Stimulated activated CD4-positive, alpha-beta T cell treated with anti-CD3 and anti-CD28 coated beads, Interleukin-4, amount 100 ng/mL, for 24 hours (primary cell): Measurements from ENCODE around the gene EVC2.
"Not testable (repeated sequence)": the region's sequence is repeated elsewhere in the genome, so short reads cannot be mapped to it uniquely, and the experiment has no call there.

ENCODE experiments used
- DNase-seq: peaks from one replicate; pipeline ENCODE4 v3.0.0-alpha.2; 2020

The EVC2 gene

DNA sequence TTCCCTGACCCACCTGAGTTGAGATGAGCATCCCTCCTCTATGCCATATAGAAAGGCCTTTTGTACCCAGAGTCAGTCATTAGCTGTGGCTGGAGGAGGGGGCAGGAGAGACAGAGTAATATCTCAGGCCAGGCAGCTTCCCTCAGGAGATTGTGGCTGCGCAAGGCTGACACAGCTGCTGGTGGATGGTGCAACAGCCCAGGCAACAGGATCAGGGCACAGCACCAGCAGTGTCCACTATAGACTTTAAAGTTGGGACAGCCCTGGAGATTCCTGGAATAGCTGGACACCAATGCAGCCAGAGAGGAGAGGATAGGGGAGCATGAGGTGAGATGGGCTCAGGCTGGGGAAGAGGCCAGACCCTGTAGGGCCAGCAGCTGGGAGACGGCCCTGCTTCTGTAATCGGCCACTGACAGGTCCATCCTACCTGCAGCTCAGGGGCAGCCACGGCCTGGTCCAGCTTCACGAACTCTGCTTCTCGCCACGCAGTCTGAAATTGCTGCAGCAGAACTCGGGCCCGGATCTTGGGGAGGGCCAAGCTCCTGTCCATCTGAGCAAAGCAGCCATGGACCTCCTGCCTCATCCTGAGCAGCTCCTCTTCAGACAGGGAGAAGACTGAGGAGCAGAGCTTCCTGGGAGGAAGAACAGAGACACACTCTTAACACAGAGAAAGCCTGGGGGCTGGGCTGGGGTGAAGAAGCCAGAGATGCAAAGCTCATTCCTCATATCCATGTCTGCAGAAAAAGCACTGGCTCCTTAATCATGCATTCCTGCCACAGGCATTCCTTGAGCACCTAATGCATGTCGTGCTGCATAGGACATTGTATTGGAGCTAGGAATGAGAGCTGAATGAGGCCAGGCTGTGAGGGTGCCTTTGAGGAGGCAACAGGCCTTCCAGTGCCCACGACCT is 90.1 kb downstream of the EVC2 start:
- DNase-seq = no peak

DNA sequence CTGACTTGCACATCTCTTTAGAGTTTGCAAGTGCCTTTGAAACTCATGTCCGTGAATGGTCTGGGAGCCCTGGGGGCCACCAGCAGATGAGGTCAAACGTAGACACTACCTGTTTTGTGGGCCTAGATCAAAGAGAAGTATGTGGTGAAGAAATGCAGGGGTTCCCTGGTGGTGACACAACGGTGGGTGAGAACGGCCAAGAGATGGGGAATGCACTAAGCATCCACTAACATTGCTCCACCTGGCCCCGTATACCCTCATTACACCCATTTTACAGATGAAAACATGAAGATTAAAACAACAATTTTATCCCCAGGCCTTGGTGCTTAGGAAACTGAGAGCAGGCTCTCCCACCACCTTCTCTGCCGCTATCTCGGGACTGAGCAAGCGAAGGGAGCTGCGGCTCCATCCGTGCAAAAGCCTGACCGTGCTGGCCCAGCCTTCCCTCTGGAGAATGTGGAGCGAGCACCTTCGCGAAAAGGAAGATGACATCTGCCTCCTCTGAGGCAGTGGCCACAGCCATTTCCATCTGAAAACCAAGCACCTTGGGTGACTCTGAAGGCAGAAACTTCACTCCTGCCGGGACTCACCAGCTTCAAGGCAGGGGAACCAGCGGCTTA is 91.9 kb downstream of the EVC2 start:
- DNase-seq = no peak

DNA sequence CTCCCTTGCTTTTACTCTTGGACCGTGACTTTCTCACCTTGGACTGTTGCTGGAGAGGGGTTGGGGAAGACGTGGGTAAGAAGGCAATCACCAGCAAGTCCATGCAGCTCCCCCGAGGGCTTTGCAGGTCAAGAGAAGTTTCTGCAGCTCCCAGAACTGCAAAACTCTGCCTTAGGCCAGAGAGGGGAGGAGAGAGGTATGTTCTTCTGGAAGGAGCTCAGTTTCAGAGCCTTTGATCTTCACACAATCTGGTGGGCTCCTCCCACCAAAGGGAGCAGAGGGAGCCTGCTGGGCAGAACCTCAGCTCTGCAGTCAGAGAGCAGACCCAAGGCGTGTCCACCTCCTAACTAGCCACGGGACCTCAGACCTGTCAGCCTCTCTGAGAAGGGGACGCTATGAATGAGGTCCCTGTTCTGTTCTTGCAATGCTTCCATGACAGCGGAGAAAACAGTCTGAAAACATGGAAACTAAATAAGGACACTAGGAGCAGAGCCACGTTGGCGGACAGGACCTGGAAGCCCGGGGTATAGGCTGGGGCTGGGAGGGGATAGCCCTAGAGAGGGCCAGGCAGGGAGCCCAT is 92.8 kb downstream of the EVC2 start:
- no peak for DNase-seq

DNA sequence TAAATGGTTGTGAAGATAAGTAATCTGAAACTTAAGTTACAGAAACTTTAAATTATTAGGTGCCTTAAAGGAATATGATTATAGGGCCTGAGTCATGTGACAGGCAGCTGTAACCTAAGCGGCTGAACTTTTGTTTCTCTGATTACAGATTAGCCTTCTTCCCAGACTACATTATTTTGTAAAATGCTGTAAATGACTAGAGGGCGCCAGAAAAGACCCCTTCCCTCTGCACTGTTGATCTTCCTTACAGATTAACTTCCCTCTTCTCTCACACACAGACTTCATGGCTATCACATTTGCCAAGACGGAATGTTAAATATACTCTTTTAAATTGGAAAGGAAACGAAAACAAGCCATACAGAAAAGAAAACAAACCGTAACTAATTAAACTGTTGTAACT is 96.6 kb downstream of the EVC2 start:
- no peak for DNase-seq

DNA sequence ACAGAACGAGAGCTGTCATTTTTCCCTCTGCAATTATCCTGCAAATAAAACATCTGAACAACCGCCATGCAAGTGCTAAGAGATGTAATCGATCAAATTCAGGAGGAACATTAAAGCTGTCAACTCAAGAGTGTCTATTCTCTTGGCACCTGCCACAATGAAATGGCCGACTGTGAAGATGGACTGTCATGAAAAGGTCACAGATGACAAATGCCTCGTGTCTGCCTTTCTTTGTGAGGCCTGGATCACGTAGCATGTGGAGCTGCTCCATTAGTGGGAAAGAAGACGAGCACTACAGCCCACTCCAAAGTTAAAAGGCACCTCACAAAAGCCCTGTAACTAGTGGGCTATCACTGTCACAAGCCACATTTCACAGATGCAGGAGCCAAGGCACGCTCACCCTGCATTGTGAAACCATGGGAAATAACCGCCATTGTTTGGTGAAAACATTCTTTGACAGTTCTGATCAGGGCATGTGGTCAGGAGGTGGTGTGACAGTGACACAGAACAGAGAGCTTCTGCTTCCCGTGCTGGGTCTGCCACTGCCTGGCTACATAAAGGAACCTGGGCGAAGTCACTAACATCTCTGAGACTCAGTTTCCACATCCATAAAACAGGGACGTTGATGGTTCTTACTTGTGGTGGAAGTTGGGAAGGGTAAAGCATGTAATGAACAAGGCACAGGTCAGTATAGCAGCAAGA is 98.9 kb downstream of the EVC2 start:
- no peak for DNase-seq

DNA sequence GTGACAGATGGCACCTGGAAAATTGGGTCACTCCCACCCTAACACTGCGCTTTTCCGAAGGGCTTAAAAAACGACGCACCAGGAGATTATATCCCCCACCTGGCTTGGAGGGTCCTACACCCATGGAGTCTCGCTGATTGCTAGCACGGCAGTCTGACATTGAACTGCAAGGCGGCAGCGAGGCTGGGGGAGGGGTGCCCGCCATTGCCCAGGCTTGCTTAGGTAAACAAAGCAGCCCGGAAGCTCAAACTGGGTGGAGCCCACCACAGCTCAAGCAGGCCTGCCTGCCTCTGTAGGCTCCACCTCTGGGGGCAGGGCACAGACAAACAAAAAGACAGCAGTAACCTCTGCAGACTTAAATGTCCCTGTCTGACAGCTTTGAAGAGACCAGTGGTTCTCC is 114.5 kb downstream of the EVC2 start:
- not testable (repeated sequence) for DNase-seq

DNA sequence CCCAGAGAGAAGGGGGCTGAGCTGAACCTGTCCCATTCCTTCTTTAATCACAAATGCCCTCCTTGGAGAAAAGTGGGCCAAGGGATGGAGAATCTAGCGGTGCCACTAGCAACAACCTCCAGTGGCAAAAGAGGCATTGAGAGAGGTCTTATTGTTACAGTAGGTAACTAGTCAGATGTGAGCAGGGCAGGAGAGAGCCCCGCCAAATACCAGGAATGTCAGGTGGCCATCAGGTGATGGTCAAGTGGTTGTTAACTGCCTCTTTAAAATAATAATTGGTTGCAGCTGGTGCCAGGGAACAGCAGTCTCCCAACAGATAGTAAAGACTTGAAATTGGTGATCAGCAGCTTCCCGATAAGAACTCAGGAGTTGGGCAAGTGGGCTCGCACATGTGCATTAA is 116.1 kb downstream of the EVC2 start:
- DNase-seq = no peak

DNA sequence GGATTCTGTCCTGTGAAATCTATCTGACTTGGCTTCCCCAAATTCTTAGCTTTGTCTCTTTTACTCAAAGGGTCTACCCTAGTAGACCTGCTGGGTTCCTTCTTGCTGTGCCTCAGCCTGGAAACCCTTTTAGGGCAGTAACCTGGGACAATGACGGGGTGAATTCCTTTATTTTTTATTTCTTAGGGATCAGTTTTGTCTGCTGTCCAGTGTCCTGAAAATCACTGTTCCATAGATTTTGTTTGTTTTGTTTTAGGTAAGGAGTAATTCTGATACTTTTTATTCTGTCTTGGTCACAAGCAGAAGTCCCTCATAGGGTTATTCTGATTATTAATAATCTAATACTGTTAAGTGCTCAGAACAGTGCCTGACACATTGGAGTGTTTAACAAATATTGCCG is 118.9 kb downstream of the EVC2 start:
- DNase-seq = no peak

DNA sequence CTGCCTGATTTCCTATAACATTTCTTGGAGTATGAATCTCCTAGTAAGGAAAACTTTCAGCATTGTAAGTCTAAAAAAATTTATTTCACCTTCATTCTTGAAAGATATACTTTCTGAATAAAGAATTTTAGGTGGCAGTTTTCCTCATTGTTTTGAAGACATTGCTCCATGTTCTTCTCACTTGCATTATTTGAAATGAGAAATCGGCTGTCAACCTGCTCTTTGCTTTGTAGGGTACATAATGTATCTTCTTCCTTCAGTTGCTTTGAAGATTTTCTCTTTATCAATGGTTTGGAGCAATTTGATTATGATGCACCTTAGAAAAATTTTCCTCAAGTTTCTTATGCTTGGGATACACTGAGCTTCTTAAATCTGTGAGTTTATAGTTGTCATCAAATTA is 120.3 kb downstream of the EVC2 start:
- no peak for DNase-seq

DNA sequence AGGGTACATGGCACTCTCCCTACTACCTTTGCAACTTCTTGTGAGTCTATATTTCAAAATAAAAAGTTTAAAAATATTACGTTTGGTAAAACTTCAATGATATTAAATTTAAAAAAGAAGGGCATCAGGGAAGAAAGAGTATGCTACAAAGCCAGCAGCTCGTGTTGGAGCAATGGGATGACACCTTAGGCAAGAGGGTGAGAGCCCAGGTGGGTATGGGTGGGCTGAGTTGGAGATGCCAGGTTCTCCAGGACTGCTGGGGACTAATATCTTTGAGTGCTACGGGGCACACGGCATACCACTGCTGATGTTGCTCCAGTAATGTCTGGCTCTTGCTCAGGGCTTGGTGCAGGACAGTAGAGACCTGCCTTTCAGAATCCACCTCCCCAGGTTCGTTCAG is 132.4 kb downstream of the EVC2 start:
- DNase-seq = no peak

DNA sequence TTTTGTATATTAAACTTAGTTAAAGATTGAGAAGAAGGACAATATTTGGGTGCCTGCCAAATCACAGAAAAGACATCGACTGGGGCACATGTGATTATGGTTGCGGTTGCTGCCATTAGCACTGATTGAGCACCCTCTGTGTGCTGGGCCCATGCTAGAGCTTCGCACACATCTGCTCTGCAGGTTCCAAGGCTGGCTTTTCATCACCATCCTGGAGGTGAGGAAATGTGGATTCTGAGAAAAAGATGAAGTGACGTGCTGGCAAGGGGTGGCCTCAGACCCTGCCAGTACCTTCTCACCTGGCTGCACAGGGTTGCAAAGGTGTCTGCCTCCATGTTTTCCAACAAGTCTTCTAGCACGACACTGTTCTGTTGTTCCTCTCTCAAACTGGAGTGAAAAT is 134.0 kb downstream of the EVC2 start:
- no peak for DNase-seq

DNA sequence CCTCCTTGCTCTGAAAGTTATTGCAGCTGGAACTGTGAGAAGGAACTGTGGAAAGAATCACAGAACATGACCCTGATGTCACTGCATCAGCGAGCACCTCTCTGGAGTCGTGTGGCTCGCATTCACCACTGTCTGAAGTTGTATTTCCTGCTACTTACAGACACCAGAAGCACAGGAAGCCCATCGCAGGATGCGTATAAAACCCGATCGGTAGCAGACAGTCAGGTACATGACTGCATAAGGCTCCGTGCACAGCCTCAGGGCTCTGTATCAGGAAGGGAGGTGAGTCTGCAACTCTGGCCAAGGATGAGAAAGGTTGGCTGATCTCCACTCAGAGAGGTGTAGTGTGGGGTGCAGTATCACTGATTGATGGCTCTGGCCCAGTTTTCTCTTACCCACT is 134.4 kb downstream of the EVC2 start:
- DNase-seq = no peak

DNA sequence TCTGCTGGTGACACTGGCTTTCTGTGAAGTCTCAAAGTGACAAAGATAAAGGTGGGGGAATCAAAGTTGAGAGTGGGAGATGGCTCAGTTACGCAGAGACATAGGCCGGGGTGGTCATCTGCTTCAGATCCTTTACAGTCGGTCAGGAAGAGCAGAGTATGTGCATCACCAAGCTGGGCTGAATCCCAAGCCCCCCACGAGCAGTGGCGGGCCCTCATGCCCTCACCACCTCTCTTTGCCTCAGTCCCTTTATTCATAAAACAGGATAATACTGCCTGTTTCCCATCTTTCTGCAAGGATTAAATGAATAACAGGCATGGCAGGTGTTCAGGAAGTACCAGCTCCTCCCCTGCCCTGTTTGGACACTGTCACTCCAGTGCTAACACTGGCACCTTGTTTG is 135.6 kb downstream of the EVC2 start:
- DNase-seq = no peak

DNA sequence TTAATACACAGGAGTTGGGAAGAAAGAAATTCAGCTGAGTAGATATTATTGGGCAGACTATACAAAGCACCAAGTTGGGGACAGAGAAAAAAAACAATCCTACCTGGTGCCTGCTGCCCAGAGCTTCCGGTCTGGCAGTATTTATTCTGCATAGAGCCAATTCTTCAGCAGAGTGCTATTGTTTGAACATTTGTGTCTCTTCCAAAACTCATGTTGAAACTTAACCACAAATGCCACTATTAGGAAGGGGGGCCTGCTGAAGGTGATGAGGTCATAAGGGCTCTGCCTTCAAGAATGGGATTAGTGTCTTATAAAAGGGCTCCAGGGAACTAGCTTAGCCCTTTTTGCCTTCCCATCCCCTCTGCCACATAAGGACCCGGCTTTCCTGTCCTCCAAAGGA is 136.2 kb downstream of the EVC2 start:
- no peak for DNase-seq

DNA sequence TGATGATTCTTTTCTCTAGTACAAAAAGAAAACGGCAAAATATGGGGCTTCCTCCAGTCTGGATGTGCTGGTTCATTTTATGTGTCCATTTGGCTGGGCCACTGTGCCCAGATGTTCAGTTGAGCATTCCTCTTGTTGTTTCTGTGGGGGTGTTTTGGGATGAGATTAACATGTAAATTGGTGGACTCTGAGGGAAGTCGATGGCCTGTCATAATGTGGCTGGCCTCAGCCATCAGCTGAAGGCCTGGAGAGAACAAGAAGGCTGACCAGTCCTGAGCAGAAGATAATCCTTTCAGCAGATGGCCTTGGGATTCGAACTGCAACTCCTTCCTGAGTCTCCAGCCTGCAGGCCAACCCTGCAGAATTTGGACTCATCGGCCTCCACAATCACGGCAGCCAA is 136.7 kb downstream of the EVC2 start:
- DNase-seq = no peak

DNA sequence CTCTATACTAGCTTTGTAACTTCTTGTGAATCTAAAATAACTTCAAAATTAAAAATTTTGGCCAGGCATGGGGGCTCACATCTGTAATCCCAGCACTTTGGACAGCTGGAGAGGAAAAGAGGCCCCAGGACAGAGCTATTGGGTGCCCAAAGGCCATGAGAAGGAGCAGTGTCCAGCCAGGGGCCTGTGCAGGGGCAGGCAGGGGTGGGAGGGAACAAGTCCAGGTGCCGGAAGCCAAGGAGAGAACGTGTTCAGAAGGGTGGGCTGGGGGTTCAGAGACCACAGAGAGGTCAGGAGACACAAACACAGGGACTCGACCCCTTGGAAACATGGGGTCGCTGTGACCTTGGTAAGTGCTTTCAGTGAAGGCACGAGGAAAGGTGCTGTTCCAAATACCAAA is 138.9 kb downstream of the EVC2 start:
- DNase-seq = no peak

DNA sequence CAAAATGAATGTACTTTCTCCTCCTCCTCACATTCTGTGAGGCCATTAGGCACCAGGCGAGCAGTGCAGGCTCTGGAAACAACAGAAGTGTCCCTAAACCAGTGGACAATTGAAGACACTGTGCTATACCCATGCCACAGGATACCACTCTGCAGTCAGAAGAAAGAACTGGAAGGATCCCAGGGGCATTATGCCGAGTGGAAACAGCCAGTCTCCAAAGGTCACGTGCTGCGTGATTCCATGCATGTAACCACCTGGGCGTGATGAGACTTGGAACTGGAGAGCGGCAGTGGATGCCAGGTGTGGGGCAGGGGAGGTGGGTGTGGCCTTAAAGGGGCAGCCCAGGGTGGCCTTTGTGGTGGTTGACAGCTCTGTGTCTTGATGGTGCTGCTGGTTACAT is 139.4 kb downstream of the EVC2 start:
- no peak for DNase-seq

DNA sequence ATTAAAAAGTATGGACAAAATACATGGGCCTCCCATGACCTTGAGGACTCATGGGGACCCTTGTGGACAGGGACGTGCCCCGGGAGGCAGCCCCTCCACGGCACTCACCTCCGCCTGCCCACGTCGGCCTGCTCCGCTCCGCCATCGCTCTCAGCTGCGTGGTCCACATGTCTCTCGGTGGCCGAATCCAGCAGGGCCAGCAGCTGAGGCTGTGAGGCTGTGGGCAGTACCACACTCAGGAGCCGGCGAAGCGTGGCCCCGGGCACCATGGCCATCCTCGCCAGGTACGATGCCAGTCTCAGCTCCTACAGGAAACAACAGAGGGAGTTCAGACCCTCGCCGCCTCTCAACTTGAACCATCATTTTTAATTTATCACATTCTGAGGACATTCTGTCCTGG is 140.0 kb downstream of the EVC2 start:
- no peak for DNase-seq

DNA sequence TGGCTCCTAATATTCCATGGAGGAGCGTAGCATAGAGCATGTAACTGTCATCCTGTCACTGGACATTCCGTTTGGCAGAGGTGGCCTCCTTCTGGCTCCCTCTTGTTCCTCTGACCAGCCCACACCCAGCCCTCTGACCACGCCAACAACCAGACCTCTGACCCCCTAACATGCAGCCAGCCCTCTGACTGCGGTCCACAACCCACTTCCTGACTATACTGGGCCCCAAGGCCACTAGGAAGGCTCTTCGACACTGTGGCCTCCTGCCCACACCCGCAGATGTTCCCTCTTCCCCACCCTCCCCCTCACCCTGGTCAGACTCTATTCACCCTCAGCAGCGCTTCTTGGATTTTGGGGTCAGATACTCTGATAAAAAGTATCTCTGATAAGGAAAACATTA is 141.4 kb downstream of the EVC2 start:
- no peak for DNase-seq

DNA sequence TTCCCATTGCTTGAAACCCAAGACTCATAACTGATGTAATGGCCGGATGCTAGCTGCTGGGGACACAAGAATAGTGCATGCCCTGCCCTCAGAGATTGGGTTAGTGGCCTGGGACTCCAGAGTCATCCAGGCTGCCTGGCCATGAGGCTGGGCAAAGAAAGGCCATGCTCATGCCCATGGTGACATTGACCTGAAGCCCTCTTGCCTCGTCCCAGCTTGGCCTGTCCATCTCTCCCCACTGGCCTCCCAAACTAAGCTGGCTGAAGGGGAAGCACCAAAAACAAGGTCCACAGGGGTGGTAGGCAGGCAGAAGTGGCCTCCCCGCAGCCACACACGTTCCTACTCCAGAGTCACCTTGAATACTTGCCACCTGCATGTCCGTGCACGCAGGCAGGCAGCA is 141.8 kb downstream of the EVC2 start:
- DNase-seq = no peak

DNA sequence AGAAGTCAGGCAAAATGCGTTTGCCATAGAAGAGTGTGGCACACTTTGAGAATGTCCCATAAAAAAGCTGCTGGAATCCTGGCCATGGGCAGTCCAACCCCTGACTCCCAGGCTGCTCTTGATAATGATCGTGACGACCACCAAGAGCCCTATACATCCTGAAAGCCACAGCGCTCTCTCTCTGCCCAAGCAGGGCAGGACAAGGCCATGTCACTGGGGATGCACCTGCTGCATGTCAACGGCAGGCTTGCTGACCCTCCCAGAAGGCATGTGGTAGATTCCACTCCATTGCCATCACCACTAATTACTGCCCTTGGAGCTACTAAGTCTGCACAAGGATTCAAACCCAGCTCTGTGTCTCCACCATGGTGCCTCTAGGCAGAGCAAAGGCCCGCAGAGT is 144.5 kb downstream of the EVC2 start:
- no peak for DNase-seq

DNA sequence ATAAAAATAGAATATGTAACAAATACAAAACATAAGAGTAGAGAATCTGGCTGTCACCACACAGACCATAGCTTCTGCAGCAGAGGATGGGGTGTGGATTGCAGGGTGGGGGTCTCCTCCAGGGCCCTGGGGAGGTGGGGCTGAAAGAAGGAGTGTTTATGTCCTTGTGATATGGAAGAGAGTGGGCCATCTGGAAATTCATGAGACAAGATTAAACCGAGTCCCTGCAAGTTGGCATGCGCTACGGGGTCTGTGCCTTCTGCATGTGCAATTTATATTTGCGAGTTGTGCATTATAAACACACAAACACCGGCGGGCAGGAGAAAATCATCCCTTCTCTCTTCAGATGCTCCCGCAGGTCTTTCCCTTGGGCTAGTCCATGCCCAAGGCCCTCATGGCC is 145.9 kb downstream of the EVC2 start:
- DNase-seq = no peak

DNA sequence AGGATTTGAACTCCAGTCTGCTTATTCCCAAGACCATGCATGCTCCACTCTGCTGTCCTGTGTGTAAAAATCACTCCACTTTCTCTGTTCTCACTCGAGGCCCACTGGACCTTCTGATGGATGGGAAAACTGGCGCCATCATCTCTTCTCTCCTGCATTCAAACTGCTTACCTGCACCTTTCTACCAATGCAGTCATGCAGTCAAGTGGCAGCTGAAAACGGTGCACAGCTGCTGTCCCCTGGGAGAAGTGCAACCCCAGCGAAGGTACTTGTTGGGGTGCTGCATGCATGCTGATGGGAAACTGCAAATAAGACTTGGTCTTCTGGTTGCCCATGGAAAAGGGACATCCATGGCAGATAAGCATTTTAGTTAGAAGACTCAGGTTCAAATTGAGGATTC is 147.1 kb downstream of the EVC2 start:
- DNase-seq = no peak

DNA sequence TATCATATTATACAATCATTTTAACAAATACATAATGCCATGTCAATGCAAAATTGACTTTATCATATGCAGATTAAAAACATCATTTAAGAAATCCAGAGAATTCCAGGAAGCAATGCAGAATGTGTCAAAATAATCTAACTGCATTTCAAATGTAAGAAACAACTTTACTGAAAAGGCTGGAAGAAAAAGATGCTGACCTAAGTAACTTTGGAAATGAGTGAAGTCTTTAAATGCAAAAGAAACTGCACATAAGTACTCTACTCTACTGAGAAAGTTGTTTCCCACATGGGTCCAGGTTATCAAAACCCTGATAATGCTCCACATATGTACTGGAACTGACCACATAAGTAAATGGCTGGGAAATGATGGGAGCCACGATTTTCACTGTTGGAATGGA is 149.9 kb downstream of the EVC2 start:
- DNase-seq = no peak
